Osteoblast (primary cell): ENCODE results near the gene SHE. TPM values are rescaled to one million over a fixed set of nuclear protein-coding genes. Genes with fewer than 3 reads are reported as not detected.

ENCODE experiments used
- DNase-seq: peaks from one replicate; pipeline ENCODE4 v3.0.0; 2011; ENCODE audit warnings: low spot score, mixed read lengths; ENCODE audit not compliant: insufficient read length; ENCODE audit errors: missing footprints
- H2AFZ ChIP-seq: 2 replicates; pipeline ENCODE4 v1.6.0; 2011; ENCODE audit warnings: mild to moderate bottlenecking, low read length
- H3K27ac ChIP-seq: 2 replicates; pipeline ENCODE4 v1.5.1; 2011; ENCODE audit warnings: mild to moderate bottlenecking, low read depth, low read length, moderate library complexity
- H3K27me3 ChIP-seq: 2 replicates; pipeline ENCODE4 v1.6.0; 2012; ENCODE audit warnings: mild to moderate bottlenecking, control low read depth, inconsistent platforms, low read length, moderate library complexity; ENCODE audit not compliant: insufficient read depth
- H3K36me3 ChIP-seq: 2 replicates; pipeline ENCODE4 v1.5.1; 2011; ENCODE audit warnings: mild to moderate bottlenecking, low read length, control low read depth, moderate library complexity; ENCODE audit not compliant: insufficient read depth
- H3K4me1 ChIP-seq: 2 replicates; pipeline ENCODE4 v1.5.1; 2011; ENCODE audit warnings: mild to moderate bottlenecking, low read length, control low read depth, moderate library complexity; ENCODE audit not compliant: insufficient read depth
- H3K4me2 ChIP-seq: 2 replicates; pipeline ENCODE4 v1.6.0; 2011; ENCODE audit warnings: mild to moderate bottlenecking, low read length; ENCODE audit not compliant: insufficient read depth
- H3K4me3 ChIP-seq: fragments of 200-600 bp; sonication (generic); 3 replicates; pipeline ENCODE4 v1.5.1; 2012; ENCODE audit warnings: mild to moderate bottlenecking, low read length, inconsistent platforms; ENCODE audit not compliant: insufficient read depth
- H3K79me2 ChIP-seq: 2 replicates; pipeline ENCODE4 v1.6.0; 2012; ENCODE audit warnings: mild to moderate bottlenecking, low read length, control low read depth, inconsistent platforms; ENCODE audit not compliant: insufficient read depth
- H3K9me3 ChIP-seq: 2 replicates; pipeline ENCODE4 v1.5.1; 2011; ENCODE audit warnings: low read depth, low read length, control low read depth
- H4K20me1 ChIP-seq: 2 replicates; pipeline ENCODE4 v1.6.0; 2012; ENCODE audit warnings: mild to moderate bottlenecking, low read length, control low read depth; ENCODE audit not compliant: insufficient read depth
- total RNA-seq: library from RNA; depleted of rRNA; stranded (reverse); fragments of >200 nt; gene quantifications from 2 replicates; pipeline ENCODE4 v1.2.3, GENCODE V29; 2012
- TF ChIP-seq, protein P1 (sequence below): IDR thresholded peaks from 2 replicates; pipeline ENCODE4 v1.5.1; 2011; ENCODE audit warnings: mild to moderate bottlenecking, low read depth, low read length, moderate library complexity; ENCODE audit errors: extremely low read depth

SHE gene
- total RNA-seq, 1 donor = not detected

GRCh38 chr1:154460695-154461260, 41.4 kb downstream of the SHE start:
- Histone ChIP-seq H3K4me1 (peaks cover 8% of the 10 kb centered on the region), H3K4me2 (no peak overlapping the region)
- TF ChIP-seq, protein P1, sequence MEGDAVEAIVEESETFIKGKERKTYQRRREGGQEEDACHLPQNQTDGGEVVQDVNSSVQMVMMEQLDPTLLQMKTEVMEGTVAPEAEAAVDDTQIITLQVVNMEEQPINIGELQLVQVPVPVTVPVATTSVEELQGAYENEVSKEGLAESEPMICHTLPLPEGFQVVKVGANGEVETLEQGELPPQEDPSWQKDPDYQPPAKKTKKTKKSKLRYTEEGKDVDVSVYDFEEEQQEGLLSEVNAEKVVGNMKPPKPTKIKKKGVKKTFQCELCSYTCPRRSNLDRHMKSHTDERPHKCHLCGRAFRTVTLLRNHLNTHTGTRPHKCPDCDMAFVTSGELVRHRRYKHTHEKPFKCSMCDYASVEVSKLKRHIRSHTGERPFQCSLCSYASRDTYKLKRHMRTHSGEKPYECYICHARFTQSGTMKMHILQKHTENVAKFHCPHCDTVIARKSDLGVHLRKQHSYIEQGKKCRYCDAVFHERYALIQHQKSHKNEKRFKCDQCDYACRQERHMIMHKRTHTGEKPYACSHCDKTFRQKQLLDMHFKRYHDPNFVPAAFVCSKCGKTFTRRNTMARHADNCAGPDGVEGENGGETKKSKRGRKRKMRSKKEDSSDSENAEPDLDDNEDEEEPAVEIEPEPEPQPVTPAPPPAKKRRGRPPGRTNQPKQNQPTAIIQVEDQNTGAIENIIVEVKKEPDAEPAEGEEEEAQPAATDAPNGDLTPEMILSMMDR = no peak

GRCh38 chr1:154459080-154459479, 43.1 kb downstream of the SHE start:
- Histone ChIP-seq H3K4me3 (no peak overlapping the region), H3K9me3 (no peaks in the 10 kb centered on the region), H3K27me3 (no peaks in the 10 kb centered on the region), H2AFZ (no peak overlapping the region), H3K79me2 (no peaks in the 10 kb centered on the region), H3K4me1 (peaks cover 8% of the 10 kb centered on the region), H3K4me2 (no peak overlapping the region), H3K27ac (no peak overlapping the region), H4K20me1 (no peaks in the 10 kb centered on the region), H3K36me3 (no peaks in the 10 kb centered on the region)
- TF ChIP-seq, protein P1 = no peak
- no peak for DNase-seq

More at GRCh38 chr1:154460695-154461260, 41.4 kb downstream of the SHE start:
- Histone ChIP-seq H3K27me3 (no peaks in the 10 kb centered on the region), H3K4me3 (no peak overlapping the region), H2AFZ (no peak overlapping the region), H4K20me1 (no peaks in the 10 kb centered on the region), H3K9me3 (no peaks in the 10 kb centered on the region), H3K27ac (no peak overlapping the region), H3K79me2 (no peaks in the 10 kb centered on the region), H3K36me3 (no peaks in the 10 kb centered on the region)
- no peak for DNase-seq

GRCh38 chr1:154456631-154457030, 45.6 kb downstream of the SHE start:
- Histone ChIP-seq H3K36me3 (no peaks in the 10 kb centered on the region), H3K79me2 (no peaks in the 10 kb centered on the region)

GRCh38 chr1:154454386-154455120, 47.7 kb downstream of the SHE start:
- Histone ChIP-seq H4K20me1 (no peaks in the 10 kb centered on the region), H3K4me1 (peaks cover 9% of the 10 kb centered on the region), H3K4me2 (no peak overlapping the region), H3K36me3 (no peaks in the 10 kb centered on the region), H3K4me3 (no peak overlapping the region), H3K79me2 (no peaks in the 10 kb centered on the region), H3K9me3 (no peaks in the 10 kb centered on the region), H2AFZ (no peak overlapping the region), H3K27ac (no peak overlapping the region), H3K27me3 (no peaks in the 10 kb centered on the region)
- TF ChIP-seq, protein P1 = no peak
- no peak for DNase-seq

More at GRCh38 chr1:154456631-154457030, 45.6 kb downstream of the SHE start:
- Histone ChIP-seq H3K4me2 (no peak overlapping the region), H3K4me3 (no peak overlapping the region), H4K20me1 (no peaks in the 10 kb centered on the region), H3K27me3 (no peaks in the 10 kb centered on the region), H3K9me3 (no peaks in the 10 kb centered on the region), H2AFZ (no peak overlapping the region), H3K4me1 (peaks cover 9% of the 10 kb centered on the region), H3K27ac (no peak overlapping the region)
- TF ChIP-seq, protein P1 = no peak
- no peak for DNase-seq
